HG02870 (cell line): ENCODE data around the gene ACAN.

Experiments
- ATAC-seq: cut with Tn5 transposase; IDR thresholded peaks from one replicate; pipeline ENCODE4 v1.9.1; 2021; ENCODE audit warnings: mild to moderate bottlenecking, moderate library complexity; ENCODE audit not compliant: unreplicated experiment

ACAN gene

GRCh38 chr15:88803241-88803919 lies at the start of gene ACAN:
ACAN (plus strand) TSS chr15:88803436; CDS start chr15:88836207, 32,771 bp downstream.
- no peak for ATAC-seq

GRCh38 chr15:88756521-88756920 lies 46.7 kb upstream of the ACAN start:
- no peak for ATAC-seq

- no peak for ATAC-seq
These were observed 46.3 kb upstream of the ACAN start for GRCh38 chr15:88756921-88757320.

GRCh38 chr15:88759872-88760271 lies 43.4 kb upstream of the ACAN start:
- ATAC-seq: no peak

GRCh38 chr15:88764448-88764847 lies 38.8 kb upstream of the ACAN start:
- ATAC-seq: no peak

GRCh38 chr15:88765212-88765611 lies 38.0 kb upstream of the ACAN start:
- no peak for ATAC-seq

GRCh38 chr15:88769161-88769971 lies 33.9 kb upstream of the ACAN start:
- ATAC-seq: no peak

- no peak for ATAC-seq
These were observed 27.5 kb upstream of the ACAN start for GRCh38 chr15:88775776-88776175.

GRCh38 chr15:88776646-88777045 lies 26.6 kb upstream of the ACAN start:
- no peak for ATAC-seq

GRCh38 chr15:88779944-88780343 lies 23.3 kb upstream of the ACAN start:
- ATAC-seq: no peak

- ATAC-seq: no peak
These were observed 20.8 kb upstream of the ACAN start for GRCh38 chr15:88782465-88782864.

GRCh38 chr15:88785217-88785616 lies 18.0 kb upstream of the ACAN start:
- ATAC-seq: no peak

GRCh38 chr15:88788036-88788435 lies 15.2 kb upstream of the ACAN start:
- no peak for ATAC-seq

GRCh38 chr15:88788816-88789215 lies 14.4 kb upstream of the ACAN start:
- ATAC-seq: no peak

GRCh38 chr15:88790486-88790885 lies 12.8 kb upstream of the ACAN start:
- no peak for ATAC-seq

GRCh38 chr15:88791637-88792036 lies 11.6 kb upstream of the ACAN start:
- no peak for ATAC-seq

GRCh38 chr15:88792342-88793282 lies 10.6 kb upstream of the ACAN start:
- ATAC-seq: no peak

- ATAC-seq: no peak
These were observed 9.2 kb upstream of the ACAN start for GRCh38 chr15:88794001-88794400.

GRCh38 chr15:88797663-88798339 lies 5.4 kb upstream of the ACAN start:
- no peak for ATAC-seq

GRCh38 chr15:88799341-88799740 lies 3.9 kb upstream of the ACAN start:
- ATAC-seq: no peak

- no peak for ATAC-seq
These were observed 3.2 kb upstream of the ACAN start for GRCh38 chr15:88800026-88800425.
